Kidney tubule cell (primary cell): ENCODE data around the gene PLCL1.

Experiments used
- DNase-seq: peaks from one replicate; pipeline ENCODE4 v3.0.0-alpha.2; 2018; ENCODE audit warnings: low spot score

PLCL1 gene

DNA sequence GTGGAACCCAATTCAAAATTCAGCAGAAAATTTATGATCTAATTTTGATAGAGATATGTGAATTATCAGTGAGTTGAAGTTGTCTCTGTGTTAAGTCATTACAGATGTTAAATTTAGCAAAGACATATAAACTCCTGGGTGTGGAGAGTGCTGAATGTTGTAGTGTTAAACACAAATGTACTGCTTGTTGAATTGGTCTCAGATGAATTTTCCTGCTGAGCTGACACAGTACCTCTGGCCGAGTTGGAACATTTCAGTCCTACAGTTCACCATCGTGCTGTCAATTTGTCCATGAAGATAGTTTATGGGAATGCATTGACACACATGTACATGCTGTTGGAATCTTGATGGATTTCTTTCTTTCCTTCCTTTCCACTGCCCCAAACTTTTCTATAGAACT, 255.9 kb downstream of the PLCL1 start:
- no peak for DNase-seq

GRCh38 chr2:198062826-198063225, 258.4 kb downstream of the PLCL1 start:
- no peak for DNase-seq

GRCh38 chr2:198063242-198063641, 258.8 kb downstream of the PLCL1 start:
- DNase-seq = no peak

DNA sequence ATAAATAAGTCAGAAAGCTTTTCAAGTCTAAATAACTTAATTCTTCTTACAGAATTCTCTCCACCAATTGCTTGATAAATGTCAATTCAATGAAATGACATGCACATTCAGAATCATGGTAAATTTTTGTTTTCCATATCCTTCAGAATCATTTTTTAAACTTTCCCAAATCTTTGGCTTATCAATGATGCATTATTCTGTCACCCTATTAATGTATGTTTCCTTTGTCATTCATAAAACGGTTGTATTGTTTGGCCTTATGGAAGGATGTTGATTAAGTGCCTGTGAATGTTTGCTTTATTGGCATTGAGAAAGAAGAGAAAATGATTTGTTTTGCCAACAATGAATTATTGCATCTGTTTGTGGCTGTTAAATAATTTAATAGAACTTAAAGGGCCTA, 260.9 kb downstream of the PLCL1 start:
- DNase-seq = no peak

DNA sequence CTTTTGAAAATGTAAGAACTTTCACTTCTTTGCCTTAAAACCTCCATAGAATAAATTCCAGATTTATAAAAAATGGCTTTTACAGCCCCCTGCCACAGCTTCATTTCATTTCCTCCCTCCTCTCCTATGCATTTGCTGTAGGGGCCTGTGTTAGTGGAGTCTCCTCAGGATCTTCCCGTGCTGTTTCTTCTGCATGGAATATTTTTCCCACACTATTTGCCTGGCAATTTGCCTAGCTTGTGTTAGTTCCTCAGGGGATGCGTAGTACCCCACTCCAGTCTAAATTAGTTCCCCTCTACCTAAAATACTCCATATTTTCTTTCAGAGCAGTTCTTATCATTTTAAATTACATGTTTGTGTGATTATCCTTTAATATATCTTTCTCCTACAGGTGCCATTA, 262.2 kb downstream of the PLCL1 start:
- no peak for DNase-seq

DNA sequence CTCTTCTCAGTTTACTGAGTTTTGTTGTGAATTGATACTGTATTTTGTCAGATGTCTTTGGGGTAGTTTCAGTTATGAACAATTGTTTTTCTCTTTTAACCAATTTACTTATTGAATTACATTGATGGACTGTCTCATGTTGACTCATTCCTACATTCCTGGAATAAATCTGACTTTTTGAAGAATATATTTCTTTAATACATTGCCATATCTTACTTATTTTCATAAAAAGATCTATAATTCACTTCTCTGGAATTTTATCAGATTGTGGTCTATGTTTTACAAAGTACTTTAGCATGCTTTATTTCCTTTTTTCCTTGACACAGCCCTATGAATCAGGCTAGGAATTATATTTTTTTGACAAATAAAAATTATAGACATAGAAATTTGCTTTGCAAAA, 268.3 kb downstream of the PLCL1 start:
- no peak for DNase-seq

DNA sequence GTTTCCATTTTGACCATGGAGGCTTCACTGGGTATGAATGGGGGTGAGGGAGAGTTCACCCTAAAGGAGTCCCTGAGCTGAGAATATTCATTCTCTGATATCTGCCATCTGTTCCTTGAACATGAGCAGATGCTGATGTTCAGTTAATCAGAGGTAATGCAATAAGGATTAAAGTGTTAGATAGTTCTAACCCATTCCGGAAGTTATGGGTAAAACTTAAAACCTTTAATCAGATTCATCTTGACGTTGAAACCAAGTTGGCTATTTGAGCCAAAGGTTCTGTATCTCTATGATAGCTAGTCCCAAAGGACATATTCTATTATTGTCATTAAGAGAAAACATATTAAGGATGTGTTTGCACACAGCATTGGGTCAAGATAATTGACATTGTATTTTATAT, 268.9 kb downstream of the PLCL1 start:
- DNase-seq = no peak

GRCh38 chr2:198077477-198077876, 273.1 kb downstream of the PLCL1 start:
- DNase-seq = no peak

- DNase-seq = no peak
These were observed 276.7 kb downstream of the PLCL1 start for GRCh38 chr2:198080879-198081765.

DNA sequence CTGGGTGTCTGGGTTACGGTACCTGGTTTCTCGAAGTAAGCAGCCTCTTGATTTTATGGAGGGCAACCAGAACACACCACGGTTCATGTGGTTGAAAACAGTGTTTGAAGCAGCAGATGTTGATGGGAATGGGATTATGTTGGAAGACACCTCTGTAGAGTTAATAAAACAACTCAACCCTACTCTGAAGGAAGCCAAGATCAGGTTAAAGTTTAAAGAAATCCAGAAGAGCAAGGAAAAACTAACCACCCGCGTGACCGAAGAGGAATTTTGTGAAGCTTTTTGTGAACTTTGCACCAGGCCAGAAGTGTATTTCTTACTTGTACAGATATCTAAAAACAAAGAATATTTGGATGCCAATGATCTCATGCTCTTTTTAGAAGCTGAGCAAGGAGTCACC, 279.8 kb downstream of the PLCL1 start:
- peak; percentile 13 for DNase-seq

GRCh38 chr2:198096002-198096401, 291.6 kb downstream of the PLCL1 start:
- no peak for DNase-seq

GRCh38 chr2:198096965-198097364, 292.6 kb downstream of the PLCL1 start:
- DNase-seq = no peak

- peak; percentile 34 for DNase-seq
These were observed 293.2 kb downstream of the PLCL1 start for GRCh38 chr2:198097630-198098029.

DNA sequence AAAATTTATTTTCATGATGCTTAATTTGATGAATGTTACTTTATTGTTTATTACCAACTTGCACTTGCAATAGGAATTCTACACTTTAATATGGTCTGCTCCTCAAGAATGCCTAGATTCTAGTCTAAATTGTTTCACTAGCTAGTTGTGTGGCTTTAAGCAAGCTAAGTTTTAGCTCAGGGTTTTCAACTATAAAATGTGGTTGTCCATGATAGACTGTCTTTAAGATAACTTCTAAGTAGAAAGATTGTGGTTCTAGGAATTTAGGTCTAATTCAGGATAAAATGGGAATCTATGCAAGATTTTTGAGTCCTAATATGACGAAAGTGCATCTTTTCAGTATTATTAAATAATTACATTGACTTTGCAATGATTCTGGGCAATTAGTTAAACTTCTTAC, 294.0 kb downstream of the PLCL1 start:
- no peak for DNase-seq

GRCh38 chr2:198098918-198099317, 294.5 kb downstream of the PLCL1 start:
- peak; percentile 61 for DNase-seq

DNA sequence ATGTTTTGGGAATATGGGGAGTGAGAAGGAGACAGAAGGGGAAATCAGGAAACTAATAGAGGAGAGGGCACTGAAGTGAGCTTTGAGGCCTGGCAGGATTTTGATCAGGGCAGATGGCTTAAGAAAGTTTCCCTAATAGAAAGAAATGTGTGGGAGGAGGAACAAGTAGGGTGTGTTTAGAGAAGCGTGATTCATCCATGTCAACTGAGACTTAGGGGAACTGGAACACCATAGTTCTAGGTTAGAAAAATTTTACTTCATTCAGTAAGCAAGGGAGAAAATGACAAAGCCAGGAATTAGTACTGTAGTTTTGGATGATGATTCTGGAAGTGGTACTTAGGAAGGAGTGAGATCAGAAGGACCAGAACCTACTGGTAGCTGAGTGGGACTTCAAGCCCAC, 296.0 kb downstream of the PLCL1 start:
- peak; percentile 26 for DNase-seq

DNA sequence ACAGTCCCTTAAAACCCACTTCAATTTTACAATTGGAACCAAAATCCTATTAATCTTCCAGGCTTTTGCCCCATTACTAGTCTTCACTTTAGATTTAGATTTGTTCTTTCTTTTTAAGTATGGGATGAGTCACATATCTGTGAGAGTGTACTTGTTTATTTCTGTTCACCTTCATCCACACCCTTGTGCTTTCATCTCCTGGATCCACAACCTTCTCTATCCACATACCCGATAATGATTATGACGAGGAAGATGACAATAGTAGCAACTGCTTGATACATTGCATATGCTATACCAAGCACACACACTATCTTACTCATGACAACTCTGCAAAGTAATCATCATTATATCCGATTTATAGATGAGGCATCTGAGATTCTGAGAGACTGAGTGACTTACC, 297.3 kb downstream of the PLCL1 start:
- DNase-seq = no peak

DNA sequence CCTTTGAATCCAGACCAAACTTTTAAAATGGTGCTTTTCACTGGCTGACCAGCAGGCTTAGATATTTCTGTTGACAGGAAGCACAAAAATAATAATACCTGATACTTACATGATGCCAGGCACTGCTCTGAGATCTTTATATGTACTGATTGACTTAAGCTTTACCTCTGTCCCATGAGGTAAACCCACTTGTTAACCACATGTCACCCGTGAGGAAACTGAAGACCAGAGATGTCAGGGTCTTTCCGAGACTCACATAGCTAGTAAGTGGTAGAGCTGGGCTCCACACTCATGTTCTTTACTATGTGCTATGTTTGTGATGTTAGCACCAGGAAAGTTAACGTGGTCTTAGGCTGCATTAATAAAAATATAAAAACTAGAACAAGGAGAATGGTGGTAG, 297.7 kb downstream of the PLCL1 start:
- no peak for DNase-seq

DNA sequence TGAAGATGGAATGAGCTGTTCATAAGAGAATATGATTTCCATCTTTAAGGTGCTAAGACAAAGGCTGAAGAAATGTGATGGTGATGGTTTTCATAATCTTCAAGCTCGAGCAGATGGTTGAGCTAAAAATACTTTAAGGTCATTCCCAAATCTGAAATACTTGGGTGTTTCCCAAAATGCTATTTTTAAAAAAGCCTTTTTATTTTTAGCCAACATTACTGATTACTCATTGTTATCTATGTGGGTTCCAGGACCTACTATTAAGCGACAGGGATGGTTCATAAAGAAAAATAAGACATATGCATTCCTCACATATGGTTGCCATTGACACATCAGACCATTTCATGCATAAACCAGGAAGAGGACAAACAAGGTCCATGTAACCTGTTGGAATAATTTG, 298.5 kb downstream of the PLCL1 start:
- no peak for DNase-seq

GRCh38 chr2:198106621-198107385, 302.4 kb downstream of the PLCL1 start:
- no peak for DNase-seq

DNA sequence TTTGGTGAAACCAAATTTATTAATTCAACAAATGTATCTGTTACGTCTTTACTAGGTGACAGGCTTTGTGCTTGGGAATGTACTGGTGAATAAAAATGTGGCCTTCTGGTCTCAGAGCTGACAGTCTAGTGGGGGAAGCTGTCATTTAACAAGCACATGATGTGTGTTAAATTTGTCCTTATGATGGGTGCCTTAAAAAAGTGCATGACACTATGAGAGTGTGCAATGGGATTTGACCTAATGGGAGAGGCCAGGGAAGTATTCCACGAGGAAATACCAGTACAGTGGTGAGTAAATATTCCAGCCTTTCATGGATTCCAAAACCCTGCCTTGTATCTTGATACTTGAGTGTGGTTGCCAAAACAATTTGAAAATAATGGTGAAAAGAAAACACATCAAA, 308.9 kb downstream of the PLCL1 start:
- no peak for DNase-seq

GRCh38 chr2:198114064-198114463, 309.7 kb downstream of the PLCL1 start:
- no peak for DNase-seq

DNA sequence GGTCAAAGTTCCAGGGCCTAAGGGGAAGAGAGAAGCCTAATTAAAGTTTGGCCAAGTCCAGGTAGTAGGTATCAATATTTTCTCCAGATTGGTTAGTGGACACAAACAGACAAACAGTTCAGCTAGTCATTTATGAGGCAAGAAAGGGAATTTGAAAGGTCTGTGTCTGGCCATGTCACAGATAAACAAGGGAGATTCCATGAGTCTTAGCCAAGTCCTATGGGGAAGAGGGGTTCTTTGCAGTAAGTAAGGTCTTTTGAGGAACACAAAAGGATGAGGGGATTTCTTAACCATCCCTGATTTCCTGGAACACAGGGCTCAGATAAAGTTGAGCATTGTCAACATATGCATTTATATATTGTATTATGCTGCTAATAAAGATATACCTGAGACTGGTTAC, 310.8 kb downstream of the PLCL1 start:
- DNase-seq = no peak
